Muscle layer of colon (tissue), 2 donors: ENCODE results near the gene PYGL.
"Not testable (repeated sequence)": the region's sequence is repeated elsewhere in the genome, so short reads cannot be mapped to it uniquely, and the experiment has no call there.

ENCODE experiments used
- H3K27ac ChIP-seq: one replicate; pipeline ENCODE4 v1.7.0; 2013; ENCODE audit warnings: low read depth, mild to moderate bottlenecking, low read length, moderate library complexity
- H3K27me3 ChIP-seq, 2 donors: one replicate each; pipeline ENCODE4 v1.7.0; 2013; ENCODE audit warnings: low read length in 2 of 2, mild to moderate bottlenecking in 2 of 2; ENCODE audit not compliant: insufficient read depth in 2 of 2, control insufficient read depth in 1 of 2
- H3K36me3 ChIP-seq: one replicate; pipeline ENCODE4 v1.7.0; 2013; ENCODE audit warnings: mild to moderate bottlenecking, low read length; ENCODE audit not compliant: insufficient read depth
- H3K4me1 ChIP-seq: one replicate; pipeline ENCODE4 v1.7.0; 2013; ENCODE audit warnings: mild to moderate bottlenecking, low read length; ENCODE audit not compliant: insufficient read depth
- H3K4me3 ChIP-seq, 2 donors: one replicate each; pipeline ENCODE4 v1.7.0; 2013; ENCODE audit warnings: low read length in 2 of 2, low read depth in 1 of 2, mild to moderate bottlenecking in 1 of 2, moderate library complexity in 1 of 2
- H3K9ac ChIP-seq: one replicate; pipeline ENCODE4 v1.7.0; 2013; ENCODE audit warnings: low read length
- H3K9me3 ChIP-seq: one replicate; pipeline ENCODE4 v1.7.0; 2013; ENCODE audit warnings: mild to moderate bottlenecking, low read length
- donor health status: abdominal sarcoma.
- donor health status: Adenocarcinoma of cecum.

The PYGL gene

DNA sequence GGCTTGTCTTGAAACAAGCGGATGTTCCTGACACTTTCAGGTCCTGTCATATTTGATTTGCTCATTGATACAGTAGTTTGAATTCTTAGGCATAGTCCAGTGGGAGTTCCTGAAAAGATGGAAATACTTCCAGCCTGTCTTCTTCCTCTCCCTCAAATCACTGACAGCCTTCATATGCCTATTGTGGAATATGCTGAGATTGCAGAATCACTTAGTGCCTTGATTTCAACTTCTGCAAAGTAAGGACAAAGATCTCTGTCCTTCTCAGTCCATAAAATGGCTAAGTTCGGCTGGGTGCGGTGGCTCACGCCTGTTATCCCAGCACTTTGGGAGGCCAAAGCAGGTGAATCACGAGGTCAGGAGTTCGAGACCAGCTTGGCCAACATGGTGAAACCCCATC is 6.7 kb upstream of the PYGL start:
- Histone ChIP-seq H3K36me3 (no peaks in the 10 kb centered on the region), H3K9me3 (no peaks in the 10 kb centered on the region), H3K27me3 (no peaks in the 10 kb centered on the region), H3K9ac (no peak overlapping the region), H3K27ac (no peak overlapping the region), H3K4me3 (no peak overlapping the region), H3K4me1 (peaks cover 8% of the 10 kb centered on the region)

GRCh38 chr14:50948205-50948604 is 3.9 kb upstream of the PYGL start:
- Histone ChIP-seq H3K27me3 (no peaks in the 10 kb centered on the region), H3K27ac (no peak overlapping the region), H3K4me3 (no peak overlapping the region), H3K4me1 (no peaks in the 10 kb centered on the region), H3K36me3 (no peaks in the 10 kb centered on the region), H3K9me3 (no peaks in the 10 kb centered on the region), H3K9ac (no peak overlapping the region)

DNA sequence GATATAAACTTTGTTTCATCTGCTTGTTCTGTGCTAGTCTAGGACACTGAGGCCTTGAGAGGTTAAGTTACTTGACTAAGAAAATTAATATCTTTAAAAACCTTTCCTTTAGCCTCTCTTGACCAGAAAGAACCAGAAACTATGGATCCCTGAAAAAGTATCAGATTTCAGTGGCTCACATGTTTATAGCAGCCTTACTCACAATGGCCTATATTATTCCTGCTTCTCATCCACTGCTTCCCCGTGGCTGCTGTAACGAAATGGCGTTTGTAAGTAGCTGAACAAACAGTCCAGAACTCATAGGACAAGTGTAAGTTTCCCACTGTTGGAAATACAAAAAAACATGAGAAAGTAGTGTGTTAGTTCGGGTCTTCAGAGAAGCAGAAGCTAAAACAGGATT is 3.2 kb upstream of the PYGL start:
- Histone ChIP-seq H3K27ac (no peak overlapping the region), H3K27me3 (no peaks in the 10 kb centered on the region), H3K9ac (no peak overlapping the region)

GRCh38 chr14:50946234-50946935 is 2.1 kb upstream of the PYGL start:
- Histone ChIP-seq H3K36me3 (no peaks in the 10 kb centered on the region), H3K27ac (no peak overlapping the region), H3K4me3 (no peak overlapping the region), H3K4me1 (no peaks in the 10 kb centered on the region), H3K27me3 (no peaks in the 10 kb centered on the region), H3K9me3 (no peaks in the 10 kb centered on the region), H3K9ac (no peak overlapping the region)

More for the DNA sequence above, 3.2 kb upstream of the PYGL start:
- no peak overlapping the region for H3K4me3 ChIP-seq
- H3K9me3 ChIP-seq, result no peaks in the 10 kb centered on the region
- H3K36me3 ChIP-seq, result no peaks in the 10 kb centered on the region
- no peaks in the 10 kb centered on the region for H3K4me1 ChIP-seq

DNA sequence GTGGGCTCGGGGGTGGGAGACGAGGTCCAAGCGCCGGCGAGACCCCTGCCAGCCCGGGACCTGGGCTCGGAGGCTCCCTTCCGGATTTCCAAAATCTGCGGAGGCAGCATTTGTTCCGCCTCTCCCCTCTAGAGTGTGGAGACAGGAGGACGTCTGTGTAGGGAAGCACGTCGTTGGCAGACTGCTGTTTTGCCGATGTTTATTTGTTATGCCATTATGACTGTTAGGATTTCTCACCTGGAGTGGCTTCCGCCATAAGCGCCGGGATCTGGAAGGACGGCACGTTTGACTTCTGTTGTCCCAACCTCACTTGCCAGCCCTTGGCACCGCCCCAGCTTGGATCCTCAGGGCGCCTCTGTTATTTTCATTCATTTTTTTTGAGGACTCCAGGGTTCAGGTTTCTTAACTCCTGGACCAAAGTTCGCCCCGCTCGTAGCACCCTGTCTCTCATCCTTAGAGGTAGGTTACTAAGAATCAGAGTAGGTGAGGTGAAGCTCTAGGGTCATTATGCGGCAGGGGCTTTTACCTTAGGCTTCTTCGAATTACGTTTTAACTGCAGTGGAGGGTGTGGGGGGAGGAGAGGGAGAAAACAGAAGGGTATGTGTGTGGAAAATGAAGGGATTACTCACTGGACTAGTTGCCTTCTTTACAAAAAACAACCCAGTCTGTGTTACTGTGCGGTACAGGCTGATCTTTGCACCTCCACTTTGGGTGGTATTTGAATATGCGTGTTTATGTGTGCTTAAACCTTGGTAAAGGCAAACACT is 547 bp upstream of the PYGL start:
- peak overlapping the region; percentile 40 for H3K27ac ChIP-seq
- no peaks in the 10 kb centered on the region for H3K4me1 ChIP-seq
- no peaks in the 10 kb centered on the region for H3K27me3 ChIP-seq
- peak overlapping the region; percentile 66 to 83 for H3K4me3 ChIP-seq
- H3K9me3 ChIP-seq, result no peaks in the 10 kb centered on the region
- H3K36me3 ChIP-seq, result no peaks in the 10 kb centered on the region
- H3K9ac ChIP-seq, result no peak overlapping the region

GRCh38 chr14:50943261-50943942 is 881 bp downstream of the PYGL start:
- H3K4me3 ChIP-seq, result peak overlapping the region; percentile 66 to 83
- H3K9ac ChIP-seq, result peak overlapping the region; percentile 39
- H3K9me3 ChIP-seq, result no peaks in the 10 kb centered on the region
- no peaks in the 10 kb centered on the region for H3K27me3 ChIP-seq
- H3K27ac ChIP-seq, result peak overlapping the region; percentile 40
- H3K36me3 ChIP-seq, result no peaks in the 10 kb centered on the region
- no peaks in the 10 kb centered on the region for H3K4me1 ChIP-seq

DNA sequence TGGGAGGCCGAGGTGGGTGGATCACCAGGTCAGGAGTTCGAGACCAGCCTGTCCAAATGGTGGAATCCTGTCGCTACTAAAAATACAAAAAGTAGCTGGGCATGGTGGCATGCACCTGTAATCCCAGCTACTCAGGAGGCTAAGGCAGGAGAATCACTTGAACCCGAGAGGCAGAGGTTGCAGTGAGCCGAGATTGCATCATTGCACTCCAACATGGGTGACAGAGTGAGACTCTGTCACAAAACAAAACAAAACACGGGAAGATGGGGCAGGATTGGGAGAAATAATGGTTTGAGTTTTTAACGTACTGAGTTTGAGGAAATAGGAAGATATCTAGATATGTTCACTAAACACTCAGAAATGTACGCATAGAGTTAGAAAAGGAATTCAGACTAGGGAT is 2.6 kb downstream of the PYGL start:
- not testable (repeated sequence) for H3K4me3 ChIP-seq, H3K9me3 ChIP-seq, H3K36me3 ChIP-seq, H3K4me1 ChIP-seq, H3K27ac ChIP-seq, H3K27me3 ChIP-seq, H3K9ac ChIP-seq

DNA sequence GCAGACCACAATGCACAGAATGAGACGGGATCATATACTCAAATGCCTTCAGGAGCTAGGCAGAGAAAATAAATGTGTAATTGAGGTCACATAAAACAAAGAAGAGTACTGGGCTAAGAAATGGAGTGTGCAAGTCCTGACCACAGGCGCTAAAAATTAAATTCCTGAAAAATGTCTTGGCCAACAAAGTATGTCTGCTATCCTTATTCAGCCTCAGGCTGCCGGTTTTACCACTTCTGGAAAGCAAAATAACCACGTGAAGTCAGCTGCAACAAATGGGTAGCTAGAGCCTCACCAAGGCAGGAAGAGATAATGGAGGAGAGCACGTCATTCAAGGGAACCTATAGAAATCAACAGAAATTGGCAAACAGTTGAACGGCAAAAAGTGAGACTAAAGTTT is 3.1 kb downstream of the PYGL start:
- Histone ChIP-seq H3K36me3 (no peaks in the 10 kb centered on the region), H3K27me3 (no peaks in the 10 kb centered on the region), H3K27ac (no peak overlapping the region), H3K4me1 (no peaks in the 10 kb centered on the region), H3K9me3 (no peaks in the 10 kb centered on the region), H3K9ac (no peak overlapping the region), H3K4me3 (no peak overlapping the region)

GRCh38 chr14:50937800-50938199 is 6.5 kb downstream of the PYGL start:
- H3K9me3 ChIP-seq, result no peaks in the 10 kb centered on the region
- H3K27ac ChIP-seq, result no peak overlapping the region
- no peaks in the 10 kb centered on the region for H3K4me1 ChIP-seq
- no peak overlapping the region for H3K9ac ChIP-seq
- no peaks in the 10 kb centered on the region for H3K27me3 ChIP-seq
- no peak overlapping the region for H3K4me3 ChIP-seq
- H3K36me3 ChIP-seq, result peaks cover 3% of the 10 kb centered on the region

DNA sequence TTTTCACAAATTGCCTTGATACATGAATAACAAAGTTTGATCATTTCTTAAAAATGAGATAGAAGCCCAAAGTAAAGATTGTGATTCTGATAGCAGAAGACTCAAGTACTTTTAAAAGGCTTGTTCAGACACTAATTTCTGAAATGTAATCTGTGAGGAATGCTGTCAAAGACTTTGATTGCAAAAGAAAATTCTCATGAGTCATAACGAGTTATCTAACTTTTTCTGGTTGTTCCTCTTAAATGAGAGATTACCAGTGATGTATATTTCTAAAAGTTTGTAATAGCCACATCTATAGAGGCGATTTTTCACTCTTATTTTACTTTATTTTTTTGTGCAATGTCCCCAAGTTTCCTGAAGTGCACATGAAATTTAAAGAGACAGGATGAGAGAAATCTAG is 7.0 kb downstream of the PYGL start:
- H3K4me1 ChIP-seq, result no peaks in the 10 kb centered on the region
- H3K27ac ChIP-seq, result no peak overlapping the region
- no peaks in the 10 kb centered on the region for H3K9me3 ChIP-seq
- H3K4me3 ChIP-seq, result no peak overlapping the region
- peaks cover 3% of the 10 kb centered on the region for H3K36me3 ChIP-seq
- no peak overlapping the region for H3K9ac ChIP-seq
- no peaks in the 10 kb centered on the region for H3K27me3 ChIP-seq

- Histone ChIP-seq H3K27ac (no peak overlapping the region), H3K4me3 (no peak overlapping the region), H3K4me1 (no peaks in the 10 kb centered on the region), H3K9ac (no peak overlapping the region), H3K9me3 (no peaks in the 10 kb centered on the region), H3K27me3 (no peaks in the 10 kb centered on the region), H3K36me3 (peaks cover 3% of the 10 kb centered on the region)
Measured at GRCh38 chr14:50936882-50937281, 7.4 kb downstream of the PYGL start.
